Esophagus muscularis mucosa (tissue), 3 donors: ENCODE measurements around the gene NBAS.

Source experiments
- CTCF ChIP-seq, 3 experiments: fragments of 200-600 bp in 2 of 3; fragments of 450-650 bp in 1 of 3; sonication (generic) in 2 of 3; IDR thresholded peaks; one replicate each; pipeline ENCODE4 v1.5.1; 2017 to 2019; ENCODE audit warnings: antibody characterized with exemption in 3 of 3, mild to moderate bottlenecking in 2 of 3, moderate library complexity in 1 of 3
- POLR2A ChIP-seq: fragments of 450-650 bp; IDR thresholded peaks from one replicate; pipeline ENCODE4 v1.6.1; 2017; ENCODE audit warnings: antibody characterized with exemption, moderate library complexity, mild to moderate bottlenecking, low read depth

- TF ChIP-seq POLR2A, result no peak
- no peak for TF ChIP-seq CTCF (IDR thresholded peaks at IDR 0.05)
Observed at GRCh38 chr2:15460112-15460620, 101.0 kb downstream of the NBAS start.
